ENCODE results near the gene DSTYK.

DSTYK gene

DNA sequence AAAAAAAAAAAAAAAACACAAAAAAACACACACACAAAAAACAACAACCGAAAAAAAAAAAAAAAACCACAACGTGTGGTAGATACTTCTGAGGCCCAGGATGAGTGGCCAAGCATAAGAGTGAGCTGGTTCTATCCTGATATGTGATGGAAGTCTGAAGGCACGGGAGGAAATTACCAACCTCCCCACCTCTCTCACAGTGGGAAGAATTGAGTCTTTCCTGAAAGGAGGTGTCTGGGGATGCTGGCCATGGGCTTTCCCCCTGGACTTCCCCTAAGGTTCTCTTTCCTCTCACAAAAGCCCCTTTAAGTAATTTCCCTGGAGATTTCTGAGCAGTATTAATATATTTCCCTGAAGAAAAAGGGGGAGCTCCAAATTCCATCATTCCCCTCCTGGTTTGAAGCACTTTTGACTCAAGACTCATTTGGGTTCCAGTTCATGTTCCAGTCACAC is 21.5 kb upstream of the DSTYK start:
- H3K4me3 ChIP-seq (ENCODE audit: low read length), result no peak overlapping the region
- TF ChIP-seq, protein P1, sequence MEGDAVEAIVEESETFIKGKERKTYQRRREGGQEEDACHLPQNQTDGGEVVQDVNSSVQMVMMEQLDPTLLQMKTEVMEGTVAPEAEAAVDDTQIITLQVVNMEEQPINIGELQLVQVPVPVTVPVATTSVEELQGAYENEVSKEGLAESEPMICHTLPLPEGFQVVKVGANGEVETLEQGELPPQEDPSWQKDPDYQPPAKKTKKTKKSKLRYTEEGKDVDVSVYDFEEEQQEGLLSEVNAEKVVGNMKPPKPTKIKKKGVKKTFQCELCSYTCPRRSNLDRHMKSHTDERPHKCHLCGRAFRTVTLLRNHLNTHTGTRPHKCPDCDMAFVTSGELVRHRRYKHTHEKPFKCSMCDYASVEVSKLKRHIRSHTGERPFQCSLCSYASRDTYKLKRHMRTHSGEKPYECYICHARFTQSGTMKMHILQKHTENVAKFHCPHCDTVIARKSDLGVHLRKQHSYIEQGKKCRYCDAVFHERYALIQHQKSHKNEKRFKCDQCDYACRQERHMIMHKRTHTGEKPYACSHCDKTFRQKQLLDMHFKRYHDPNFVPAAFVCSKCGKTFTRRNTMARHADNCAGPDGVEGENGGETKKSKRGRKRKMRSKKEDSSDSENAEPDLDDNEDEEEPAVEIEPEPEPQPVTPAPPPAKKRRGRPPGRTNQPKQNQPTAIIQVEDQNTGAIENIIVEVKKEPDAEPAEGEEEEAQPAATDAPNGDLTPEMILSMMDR (conservative IDR thresholded peaks at IDR 0.05; ENCODE audit: low read length), result no peak
- DNase-seq (ENCODE audit: low read depth), result no peak

DNA sequence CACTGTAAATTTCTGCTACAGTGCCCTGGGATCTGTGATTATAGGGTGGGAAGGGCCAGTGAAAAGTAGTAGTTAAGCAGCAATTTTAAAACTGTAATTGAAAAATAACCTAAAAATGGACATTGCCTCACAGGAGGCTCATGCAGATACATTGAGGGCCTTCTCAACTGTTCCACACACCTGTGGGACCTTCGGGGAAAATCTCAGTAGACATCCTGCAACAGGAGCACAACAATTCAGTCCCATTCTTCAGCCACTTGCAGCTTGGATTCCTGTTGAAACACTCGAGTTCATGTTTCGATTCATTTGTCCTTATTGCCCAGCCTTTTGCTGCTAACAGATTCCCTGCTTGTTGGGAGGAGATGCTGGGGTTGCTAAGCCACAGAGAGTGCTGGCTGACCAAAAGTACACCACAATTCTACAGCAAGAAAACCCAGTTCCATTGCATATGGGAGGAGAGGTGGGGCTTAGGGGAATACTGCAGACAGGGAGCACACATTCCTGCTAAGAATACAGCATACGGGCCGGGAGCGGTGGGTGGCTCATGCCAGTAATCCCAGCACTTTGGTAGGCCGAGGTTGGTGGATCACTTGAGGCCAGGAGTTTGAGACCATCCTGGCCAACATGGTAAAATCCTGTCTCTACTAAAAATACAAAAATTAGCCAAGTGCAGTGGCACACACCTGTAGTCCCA is 20.8 kb upstream of the DSTYK start:
- TF ChIP-seq, protein P1 (conservative IDR thresholded peaks at IDR 0.05; ENCODE audit: low read length), result no peak
- DNase-seq (ENCODE audit: low read depth), result no peak
- H3K4me3 ChIP-seq (ENCODE audit: low read length), result no peak overlapping the region

DNA sequence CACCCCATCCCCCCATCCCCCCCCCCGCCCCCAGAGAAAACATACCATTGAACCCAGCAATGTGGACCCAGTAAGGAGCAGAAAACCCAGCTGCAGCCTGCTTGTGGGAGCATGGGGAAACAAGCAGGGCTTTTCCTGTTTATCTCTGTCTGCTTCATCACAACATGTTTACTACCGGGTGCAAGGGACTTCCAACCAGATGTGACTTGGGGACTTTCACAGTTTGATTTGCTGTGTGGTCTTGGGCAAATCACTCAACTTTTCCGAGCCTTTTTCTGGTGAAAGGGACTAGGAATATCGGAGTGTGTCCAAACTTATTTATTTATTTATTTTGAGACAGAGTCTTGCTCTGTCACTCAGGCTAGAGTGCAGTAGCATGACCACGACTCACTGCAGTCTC is 19.5 kb upstream of the DSTYK start:
- H3K4me3 ChIP-seq (ENCODE audit: low read length), result no peak overlapping the region
- no peak for DNase-seq (ENCODE audit: low read depth)
- TF ChIP-seq, protein P1 (conservative IDR thresholded peaks at IDR 0.05; ENCODE audit: low read length), result no peak

DNA sequence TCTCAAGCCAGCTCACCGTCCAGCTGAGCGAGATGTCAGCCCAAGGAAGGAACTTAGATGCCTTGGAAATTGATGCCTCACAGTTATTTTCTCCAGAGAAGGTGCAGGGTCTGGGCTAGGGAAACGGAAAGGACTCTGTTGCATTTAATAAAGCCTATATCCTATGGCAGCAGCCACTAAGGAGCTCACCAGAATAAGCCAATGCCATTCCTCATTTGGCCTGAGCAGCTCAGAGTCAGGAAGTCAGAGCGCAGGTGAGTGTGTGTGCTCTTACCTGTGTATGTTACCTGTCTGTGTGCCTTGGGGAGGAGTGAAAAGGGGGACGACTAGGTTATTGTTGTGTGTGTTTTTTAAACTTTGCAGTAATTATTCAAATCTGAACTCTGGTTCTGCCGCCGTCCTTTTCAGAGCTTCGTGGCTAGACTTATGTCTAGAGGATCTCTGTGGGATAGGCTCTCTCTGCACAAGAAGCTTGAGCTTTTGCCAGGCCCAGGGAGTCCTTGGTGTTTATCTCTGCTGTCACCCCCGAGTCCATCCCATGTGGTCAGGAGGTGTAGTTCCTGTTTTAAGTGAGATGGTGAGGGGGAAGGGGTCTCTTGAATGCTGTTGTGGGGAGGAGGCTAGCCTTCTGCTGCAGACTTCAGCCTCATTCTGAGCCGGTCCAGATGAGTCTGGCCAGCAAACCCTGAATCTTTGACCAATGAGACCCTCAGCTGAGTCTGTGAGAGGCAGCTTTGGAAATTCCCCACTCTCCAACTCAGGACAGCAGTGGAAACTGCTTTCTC is 18.6 kb upstream of the DSTYK start:
- TF ChIP-seq, protein P1 (conservative IDR thresholded peaks at IDR 0.05; ENCODE audit: low read length), result no peak
- DNase-seq (ENCODE audit: low read depth), result no peak
- H3K4me3 ChIP-seq (ENCODE audit: low read length), result no peak overlapping the region

DNA sequence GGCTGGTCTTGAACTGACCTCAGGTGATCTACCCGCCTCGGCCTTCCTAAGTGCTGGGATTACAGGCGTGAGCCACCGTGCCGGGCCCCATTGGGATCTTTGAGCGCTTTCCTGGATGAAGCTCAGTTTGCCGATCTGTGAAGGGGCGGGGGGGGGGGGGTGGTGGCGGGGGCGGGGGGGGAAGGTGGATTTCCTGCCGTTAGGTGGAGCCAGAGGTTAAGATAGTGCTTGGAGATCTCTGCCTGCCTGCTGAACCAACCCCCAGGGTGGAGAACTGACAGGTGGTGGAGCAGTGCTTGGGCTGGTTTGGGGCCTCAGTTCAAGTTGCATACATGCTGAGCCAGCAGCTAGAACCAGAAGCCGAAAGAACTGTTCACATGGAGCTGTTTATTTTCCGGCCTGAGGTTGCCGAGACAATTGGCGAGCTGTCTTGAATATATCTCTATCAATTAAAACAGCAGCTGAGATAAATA is 17.9 kb upstream of the DSTYK start:
- peak overlapping the region; percentile 24; the same call in 1 of the 2 replicates for H3K4me3 ChIP-seq (ENCODE audit: low read length)
- peak; percentile 31 for DNase-seq (ENCODE audit: low read depth)
- TF ChIP-seq, protein P1 (conservative IDR thresholded peaks at IDR 0.05; ENCODE audit: low read length), result peak; percentile 25; the same call in 1 of the 2 replicates

DNA sequence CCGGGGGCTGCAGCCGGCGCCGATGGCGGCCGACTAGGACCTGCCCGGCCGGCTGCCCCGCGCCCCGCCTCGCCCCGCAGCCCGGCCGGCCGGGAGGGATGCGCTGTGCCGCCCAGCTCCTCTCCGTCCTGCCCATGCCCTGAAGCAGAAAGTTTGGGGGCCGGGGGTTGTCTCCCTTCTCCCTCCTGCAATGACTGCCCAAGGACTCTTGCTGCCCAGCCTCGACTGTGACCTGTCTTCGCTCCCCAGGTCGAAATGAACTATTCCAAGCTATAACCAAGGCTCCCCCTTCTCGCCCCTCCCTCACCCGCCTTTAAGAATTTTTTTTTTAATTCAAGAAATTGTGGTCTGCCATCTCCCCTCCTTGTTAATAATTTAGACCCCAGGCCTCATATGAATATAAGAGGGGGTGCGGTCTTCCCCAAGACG is 16.6 kb upstream of the DSTYK start:
- peak overlapping the region; percentile 67 for H3K4me3 ChIP-seq (ENCODE audit: low read length)
- TF ChIP-seq, protein P1 (conservative IDR thresholded peaks at IDR 0.05; ENCODE audit: low read length), result no peak
- no peak for DNase-seq (ENCODE audit: low read depth)
